ENCODE measurements around the gene PDCD1.

DNA sequence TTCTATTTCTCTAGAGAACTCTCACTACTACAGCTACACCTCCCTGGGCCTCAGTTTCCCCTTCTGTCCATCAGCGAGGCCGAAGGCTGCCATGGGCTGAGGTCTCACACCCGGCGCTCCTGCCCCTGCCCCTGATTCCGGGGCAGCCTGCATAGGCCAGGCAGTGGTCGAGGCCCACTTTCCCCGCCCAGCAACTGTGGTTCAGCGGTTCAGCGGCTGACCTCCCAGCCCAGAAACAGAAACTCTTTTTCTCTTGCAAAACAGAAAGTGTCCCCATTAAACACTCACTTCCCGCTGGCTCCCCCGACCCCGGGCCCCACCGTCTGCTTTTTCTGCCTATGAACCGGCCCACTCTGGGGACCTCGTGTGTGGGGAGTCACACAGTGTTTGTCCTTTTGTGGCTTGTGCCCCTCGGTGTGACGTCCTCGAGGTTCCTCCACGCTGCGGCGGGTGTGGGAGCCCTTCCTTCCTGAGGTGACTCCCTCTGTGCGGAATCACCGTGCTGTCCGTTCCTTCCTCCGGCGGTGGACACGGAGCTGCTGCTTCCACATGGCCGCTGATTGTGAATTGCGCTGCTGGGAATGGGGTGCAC, 16.0 kb downstream of the PDCD1 start:
- no peak for TF ChIP-seq EZH2 (IDR thresholded peaks at IDR 0.05; ENCODE audit: low read length)
- TF ChIP-seq, protein P1, sequence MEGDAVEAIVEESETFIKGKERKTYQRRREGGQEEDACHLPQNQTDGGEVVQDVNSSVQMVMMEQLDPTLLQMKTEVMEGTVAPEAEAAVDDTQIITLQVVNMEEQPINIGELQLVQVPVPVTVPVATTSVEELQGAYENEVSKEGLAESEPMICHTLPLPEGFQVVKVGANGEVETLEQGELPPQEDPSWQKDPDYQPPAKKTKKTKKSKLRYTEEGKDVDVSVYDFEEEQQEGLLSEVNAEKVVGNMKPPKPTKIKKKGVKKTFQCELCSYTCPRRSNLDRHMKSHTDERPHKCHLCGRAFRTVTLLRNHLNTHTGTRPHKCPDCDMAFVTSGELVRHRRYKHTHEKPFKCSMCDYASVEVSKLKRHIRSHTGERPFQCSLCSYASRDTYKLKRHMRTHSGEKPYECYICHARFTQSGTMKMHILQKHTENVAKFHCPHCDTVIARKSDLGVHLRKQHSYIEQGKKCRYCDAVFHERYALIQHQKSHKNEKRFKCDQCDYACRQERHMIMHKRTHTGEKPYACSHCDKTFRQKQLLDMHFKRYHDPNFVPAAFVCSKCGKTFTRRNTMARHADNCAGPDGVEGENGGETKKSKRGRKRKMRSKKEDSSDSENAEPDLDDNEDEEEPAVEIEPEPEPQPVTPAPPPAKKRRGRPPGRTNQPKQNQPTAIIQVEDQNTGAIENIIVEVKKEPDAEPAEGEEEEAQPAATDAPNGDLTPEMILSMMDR (optimal IDR thresholded peaks at IDR 0.05 in 1 of 3, IDR thresholded peaks at IDR 0.05 in 1 of 3, conservative IDR thresholded peaks at IDR 0.05 in 1 of 3; ENCODE audit: extremely low read depth in 1 of 3, insufficient read depth in 2 of 3, low read length in 3 of 3): no peak

Data from keratinocyte (primary cell).